IMR-90 (cell line): Measurements from ENCODE around the gene GNB5. TPM values are rescaled to one million over a fixed set of nuclear protein-coding genes. Genes with fewer than 3 reads are reported as not detected.

Source experiments
- ATAC-seq: fragments of 200-7000 bp; cut with Tn5 transposase; 2 replicates; pipeline ENCODE4 v1.9.1; 2020; ENCODE audit warnings: low read depth, mild to moderate bottlenecking, moderate library complexity
- BruUV-seq: library from RNA; stranded (reverse); fragments of 400-500 nt; replicated peaks from 2 replicates; lab custom pipeline; 2021; lab: Mats Ljungman, UMichigan
- CTCF ChIA-PET: fragments of 300-600 bp; formaldehyde crosslinking; extraction: SDS; loops from one replicate; lab custom pipeline; 2021; ENCODE audit warnings: antibody characterized with exemption; lab: Yijun Ruan, JAX
- POLR2A ChIA-PET: fragments of 300-600 bp; sonication (Branson Sonifier 250); formaldehyde crosslinking; loops from one replicate; lab custom pipeline; 2022; ENCODE audit warnings: antibody characterized with exemption; ENCODE audit not compliant: unreplicated experiment; lab: Charles Lee
- DNase-seq: peaks from one replicate; pipeline ENCODE4 v3.0.0; 2013
- H2AFZ ChIP-seq: replicated peaks from 2 replicates; pipeline ENCODE3; 2013; ENCODE audit warnings: low read length, mild to moderate bottlenecking; ENCODE audit not compliant: poor library complexity
- H2AK5ac ChIP-seq: 2 replicates; pipeline ENCODE4 v1.6.1; 2013; ENCODE audit warnings: low read depth, low read length, inconsistent platforms
- H2AK9ac ChIP-seq: replicated peaks from 2 replicates; pipeline ENCODE3; 2013; ENCODE audit warnings: mild to moderate bottlenecking, low read depth, low read length, moderate library complexity; ENCODE audit not compliant: poor library complexity
- H2BK120ac ChIP-seq: 2 replicates; pipeline ENCODE4 v1.6.1; 2013; ENCODE audit warnings: low read depth, low read length, inconsistent platforms
- H2BK15ac ChIP-seq: 3 replicates; pipeline ENCODE4 v1.6.1; 2013; ENCODE audit warnings: low read depth, low read length, inconsistent platforms
- H2BK20ac ChIP-seq: 2 replicates; pipeline ENCODE4 v1.6.1; 2013; ENCODE audit warnings: low read depth, mild to moderate bottlenecking, inconsistent platforms, low read length, moderate library complexity
- H2BK5ac ChIP-seq: 2 replicates; pipeline ENCODE4 v1.6.1; 2013; ENCODE audit warnings: mild to moderate bottlenecking, low read depth, low read length, inconsistent platforms; ENCODE audit not compliant: poor library complexity, severe bottlenecking
- H3K14ac ChIP-seq: replicated peaks from 2 replicates; pipeline ENCODE4 v1.6.1; 2013; ENCODE audit warnings: low read depth, low read length, inconsistent platforms
- H3K18ac ChIP-seq: 2 replicates; pipeline ENCODE4 v1.6.1; 2013; ENCODE audit warnings: low read depth, low read length, control low read depth
- H3K23ac ChIP-seq: 2 replicates; pipeline ENCODE4 v1.6.1; 2013; ENCODE audit warnings: low read depth, low read length, inconsistent platforms
- H3K27ac ChIP-seq: 2 replicates; pipeline ENCODE4 v1.5.1; 2013; ENCODE audit warnings: mild to moderate bottlenecking, control low read depth, low read length; ENCODE audit not compliant: insufficient read depth
- H3K27me3 ChIP-seq: 2 replicates; pipeline ENCODE4 v1.6.1; 2013; ENCODE audit warnings: low read length; ENCODE audit not compliant: control insufficient read depth, insufficient read depth
- H3K36me3 ChIP-seq: 2 replicates; pipeline ENCODE4 v1.6.1; 2013; ENCODE audit warnings: low read length, mixed read lengths; ENCODE audit not compliant: control insufficient read depth, insufficient read depth
- H3K4ac ChIP-seq: 2 replicates; pipeline ENCODE4 v1.6.1; 2013; ENCODE audit warnings: low read depth, low read length, inconsistent platforms
- H3K4me1 ChIP-seq: 2 replicates; pipeline ENCODE4 v1.6.1; 2013; ENCODE audit warnings: low read length, mixed read lengths; ENCODE audit not compliant: control insufficient read depth, insufficient read depth
- H3K4me2 ChIP-seq: 2 replicates; pipeline ENCODE4 v1.6.1; 2013; ENCODE audit warnings: low read depth, mild to moderate bottlenecking, control low read depth, low read length, moderate library complexity
- H3K4me3 ChIP-seq: 2 replicates; pipeline ENCODE4 v1.5.1; 2013; ENCODE audit warnings: low read depth, mild to moderate bottlenecking, control low read depth, low read length, moderate library complexity; ENCODE audit not compliant: insufficient read depth
- H3K56ac ChIP-seq: 2 replicates; pipeline ENCODE4 v1.6.1; 2013; ENCODE audit warnings: low read length, inconsistent platforms; ENCODE audit not compliant: insufficient read depth; ENCODE audit errors: extremely low read depth
- H3K79me1 ChIP-seq, 2 experiments: 2 replicates each; pipeline ENCODE4 v1.6.1; 2013; ENCODE audit warnings: low read length in 2 of 2, inconsistent platforms in 1 of 2, low read depth in 1 of 2
- H3K9ac ChIP-seq: 2 replicates; pipeline ENCODE4 v1.6.1; 2013; ENCODE audit warnings: low read depth, low read length, control low read depth
- H3K9me1 ChIP-seq: 2 replicates; pipeline ENCODE4 v1.6.1; 2013; ENCODE audit warnings: low read length, inconsistent platforms; ENCODE audit not compliant: insufficient read depth
- H3K9me3 ChIP-seq: 2 replicates; pipeline ENCODE4 v1.6.1; 2013; ENCODE audit warnings: low read length; ENCODE audit not compliant: control insufficient read depth, insufficient read depth
- H4K20me1 ChIP-seq: 2 replicates; pipeline ENCODE4 v1.6.1; 2013; ENCODE audit warnings: low read length, inconsistent platforms; ENCODE audit not compliant: insufficient read depth
- H4K5ac ChIP-seq: 2 replicates; pipeline ENCODE4 v1.6.1; 2013; ENCODE audit warnings: mild to moderate bottlenecking, low read depth, low read length, control low read depth
- H4K8ac ChIP-seq, 2 experiments: 2 replicates each; pipeline ENCODE4 v1.6.1; 2013; ENCODE audit warnings: low read depth in 2 of 2, low read length in 2 of 2, control low read depth in 1 of 2, inconsistent platforms in 1 of 2
- H4K91ac ChIP-seq: 2 replicates; pipeline ENCODE4 v1.6.1; 2013; ENCODE audit warnings: low read depth, low read length, inconsistent platforms; ENCODE audit not compliant: insufficient read depth
- CEBPB ChIP-seq: IDR thresholded peaks from 2 replicates; pipeline ENCODE4 v1.6.1; 2012; ENCODE audit warnings: low read depth, low read length, improper control_type of control experiment
- ELK1 ChIP-seq: fragments of 150-350 bp; IDR thresholded peaks from 2 replicates; pipeline ENCODE4 v1.6.1; 2016; ENCODE audit warnings: low read depth, mild to moderate bottlenecking, low read length, moderate library complexity, borderline replicate concordance
- FOS ChIP-seq: fragments of 150-350 bp; IDR thresholded peaks from 2 replicates; pipeline ENCODE4 v1.6.1; 2016; ENCODE audit warnings: low read depth, low read length
- MAFK ChIP-seq: IDR thresholded peaks from 2 replicates; pipeline ENCODE4 v1.6.1; 2012; ENCODE audit warnings: low read depth, low read length, improper control_type of control experiment
- MAZ ChIP-seq: IDR thresholded peaks from 2 replicates; pipeline ENCODE4 v1.6.1; 2012; ENCODE audit warnings: low read depth, mild to moderate bottlenecking, low read length, improper control_type of control experiment, moderate library complexity, borderline replicate concordance
- MXI1 ChIP-seq: IDR thresholded peaks from 2 replicates; pipeline ENCODE4 v1.6.1; 2012; ENCODE audit warnings: low read depth, mild to moderate bottlenecking, low read length, moderate library complexity, borderline replicate concordance
- RFX5 ChIP-seq: IDR thresholded peaks from 2 replicates; pipeline ENCODE4 v1.8.0; 2012; ENCODE audit warnings: low read depth, mild to moderate bottlenecking, low read length, moderate library complexity
- WGBS, 2 experiments: methylation state at CpG; one replicate each; pipeline versions ENCODE4 v1.1.5 to v1.1.7; 2013; ENCODE audit warnings: missing lambda C conversion rate in 2 of 2; ENCODE audit not compliant: insufficient read length in 1 of 2; ENCODE audit errors: extremely low coverage in 2 of 2; 5-methylcytosine and 5-hydroxymethylcytosine counted together
- dilution Hi-C: fragments of 300-500 bp; cut with HindIII; formaldehyde crosslinking; loops from one replicate; pipeline ENCODE4 v1.14.3; 2018; ENCODE audit warnings: low sequenced_read_pairs; ENCODE audit not compliant: unreplicated experiment
- in situ Hi-C: fragments of 300-500 bp; cut with MboI; formaldehyde crosslinking; loops from 3 replicates; pipeline ENCODE4 v1.14.3; 2019; ENCODE audit warnings: low sequenced_read_pairs, inconsistent platforms, mixed read lengths
- intact Hi-C: fragments of 100-400 bp; cut with micrococcal nuclease; formaldehyde crosslinking; loops from 2 replicates; pipeline ENCODE4 v1.10.0; 2022
- polyA plus RNA-seq, 3 experiments: library from polyadenylated mRNA; depleted of rRNA; stranded (reverse); fragments of >200 nt; gene quantifications; 2 replicates each; pipeline ENCODE4 v1.2.3, GENCODE V29; 2012; ENCODE audit warnings: low replicate concordance in 1 of 3
- total RNA-seq: library from RNA; depleted of rRNA; stranded (reverse); fragments of >200 nt; gene quantifications from 2 replicates; pipeline ENCODE4 v1.2.3, GENCODE V29; 2012

Gene GNB5
- total and polyA plus RNA-seq, 2 of the 4 experiments (the other 2 are of a cell fraction) = 27.7 to 33.2 TPM

- BruUV-seq = no TSS peak
These were observed 89.5 kb downstream of the GNB5 start for GRCh38 chr15:52101542-52102323.

More at GRCh38 chr15:52101542-52102323, 89.5 kb downstream of the GNB5 start:
- peak overlapping the region; percentile 2 for H3K4ac ChIP-seq
- no peak for DNase-seq
- no peak overlapping the region for H3K9ac ChIP-seq
- H2BK120ac ChIP-seq = peak overlapping the region; percentile 80
- H3K4me3 ChIP-seq = no peak overlapping the region
- ChIA-PET POLR2A (no interaction called here), CTCF (no interaction called here)
- TF ChIP-seq MAFK (no peak), RFX5 (no peak), MAZ (no peak), MXI1 (no peak), ELK1 (no peak), FOS (no peak), CEBPB (no peak)
- H3K18ac ChIP-seq = peak overlapping the region; percentile 89
- 0 out of 4 replicates have a peak, but pooled peaks cover 0 to 4% of the 10 kb centered on the region in 2 experiments for H3K79me1 ChIP-seq
- peaks cover 7% of the 10 kb centered on the region for H3K4me1 ChIP-seq
- no peak overlapping the region for H2BK5ac ChIP-seq
- H2BK15ac ChIP-seq = peak overlapping the region; percentile 18; the same call in 1 of the 3 replicates
- H4K20me1 ChIP-seq = no peaks in the 10 kb centered on the region
- H4K5ac ChIP-seq = peak overlapping the region; percentile 67
- H3K9me1 ChIP-seq = peaks cover 6% of the 10 kb centered on the region
- H2AFZ ChIP-seq = no peak overlapping the region
- H4K8ac ChIP-seq = no peak overlapping the region
- intact Hi-C loops (no loop called here), in situ Hi-C loops (no loop called here), dilution Hi-C loops (no loop called here)
- no peaks in the 10 kb centered on the region for H3K27me3 ChIP-seq
- ATAC-seq = no peak
- no peaks in the 10 kb centered on the region for H3K9me3 ChIP-seq
- H3K4me2 ChIP-seq = no peak overlapping the region
- peak overlapping the region; percentile 67 for H2AK5ac ChIP-seq
- peak overlapping the region; percentile 53; the same call in 1 of the 2 replicates for H3K14ac ChIP-seq
- peak overlapping the region; percentile 3; the same call in 1 of the 2 replicates for H2BK20ac ChIP-seq
- WGBS, 2 experiments = 93% methylated on average over 6 of the region's 16 CpGs; no CpG with 5 or more reads in 1 of the 2 experiments
- H3K27ac ChIP-seq = no peak overlapping the region; the same call in 1 of the 2 replicates
- no peaks in the 10 kb centered on the region for H3K36me3 ChIP-seq
- no peak overlapping the region for H2AK9ac ChIP-seq
- peak overlapping the region; percentile 40; the same call in 1 of the 2 replicates for H4K91ac ChIP-seq
- H3K23ac ChIP-seq = no peak overlapping the region
- no peak overlapping the region for H3K56ac ChIP-seq
